Measurements from ENCODE around the gene SOHLH1.

DNA sequence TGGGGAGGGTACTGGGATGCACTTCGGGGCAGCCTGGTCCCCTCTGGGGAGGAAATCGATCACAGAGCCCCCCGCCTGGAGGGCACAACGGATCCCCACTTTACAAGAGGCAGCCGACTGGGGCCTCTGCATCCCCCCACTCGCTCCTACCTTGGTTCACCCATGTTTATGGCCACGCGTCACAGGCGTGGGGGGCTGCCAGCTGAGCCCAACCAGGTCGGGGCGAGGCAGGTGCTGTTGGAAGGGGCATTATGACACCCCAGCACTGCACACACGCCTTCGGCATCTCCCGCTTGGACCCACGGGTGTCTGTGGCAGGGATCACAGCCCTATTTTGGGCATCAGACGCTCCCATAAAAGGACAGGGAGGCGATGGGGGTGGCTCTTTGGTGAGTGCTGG is 14.6 kb downstream of the SOHLH1 start:
- TF ChIP-seq, protein P1, sequence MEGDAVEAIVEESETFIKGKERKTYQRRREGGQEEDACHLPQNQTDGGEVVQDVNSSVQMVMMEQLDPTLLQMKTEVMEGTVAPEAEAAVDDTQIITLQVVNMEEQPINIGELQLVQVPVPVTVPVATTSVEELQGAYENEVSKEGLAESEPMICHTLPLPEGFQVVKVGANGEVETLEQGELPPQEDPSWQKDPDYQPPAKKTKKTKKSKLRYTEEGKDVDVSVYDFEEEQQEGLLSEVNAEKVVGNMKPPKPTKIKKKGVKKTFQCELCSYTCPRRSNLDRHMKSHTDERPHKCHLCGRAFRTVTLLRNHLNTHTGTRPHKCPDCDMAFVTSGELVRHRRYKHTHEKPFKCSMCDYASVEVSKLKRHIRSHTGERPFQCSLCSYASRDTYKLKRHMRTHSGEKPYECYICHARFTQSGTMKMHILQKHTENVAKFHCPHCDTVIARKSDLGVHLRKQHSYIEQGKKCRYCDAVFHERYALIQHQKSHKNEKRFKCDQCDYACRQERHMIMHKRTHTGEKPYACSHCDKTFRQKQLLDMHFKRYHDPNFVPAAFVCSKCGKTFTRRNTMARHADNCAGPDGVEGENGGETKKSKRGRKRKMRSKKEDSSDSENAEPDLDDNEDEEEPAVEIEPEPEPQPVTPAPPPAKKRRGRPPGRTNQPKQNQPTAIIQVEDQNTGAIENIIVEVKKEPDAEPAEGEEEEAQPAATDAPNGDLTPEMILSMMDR (IDR thresholded peaks at IDR 0.05; ENCODE audit: poor library complexity), result no peak
- no peak for TF ChIP-seq EZH2 (IDR thresholded peaks at IDR 0.05; ENCODE audit: borderline replicate concordance)

Measured in hepatocyte (in vitro differentiated cells).